Astrocyte (in vitro differentiated cells and primary cell): ENCODE data around the gene BOD1L2. TPM values are rescaled to one million over a fixed set of nuclear protein-coding genes. Genes with fewer than 3 reads are reported as not detected.

Experiments
- DNase-seq: peaks from one replicate; pipeline ENCODE4 v3.0.0-alpha.2; 2010; ENCODE audit warnings: low read depth
- FAIRE-seq: peaks from 2 replicates; lab custom pipeline; 2011; peaks lifted over from hg19 to GRCh38; lab: Jason Lieb, UNC
- H2AFZ ChIP-seq: 2 replicates; pipeline ENCODE4 v1.6.0; 2012; ENCODE audit warnings: low read depth, low read length, inconsistent platforms
- H3K27ac ChIP-seq: 2 replicates; pipeline ENCODE4 v1.5.1; 2011; ENCODE audit warnings: low read depth, low read length, inconsistent platforms
- H3K27me3 ChIP-seq: 2 replicates; pipeline ENCODE4 v1.6.0; 2011; ENCODE audit warnings: low read length, inconsistent platforms; ENCODE audit not compliant: insufficient read depth
- H3K36me3 ChIP-seq: 2 replicates; pipeline ENCODE4 v1.5.1; 2011; ENCODE audit warnings: low read length, inconsistent platforms; ENCODE audit not compliant: insufficient read depth
- H3K4me1 ChIP-seq: 2 replicates; pipeline ENCODE4 v1.5.1; 2011; ENCODE audit warnings: low read length, inconsistent platforms; ENCODE audit not compliant: insufficient read depth
- H3K4me2 ChIP-seq: 2 replicates; pipeline ENCODE4 v1.6.0; 2012; ENCODE audit warnings: low read length, inconsistent platforms
- H3K4me3 ChIP-seq: 2 replicates; pipeline ENCODE4 v1.5.1; 2011; ENCODE audit warnings: low read depth, mild to moderate bottlenecking, low read length, inconsistent platforms; ENCODE audit not compliant: insufficient read depth
- H3K79me2 ChIP-seq: 2 replicates; pipeline ENCODE4 v1.6.0; 2012; ENCODE audit warnings: mild to moderate bottlenecking, low read length, inconsistent platforms; ENCODE audit not compliant: insufficient read depth
- H3K9ac ChIP-seq: 2 replicates; pipeline ENCODE4 v1.6.0; 2012; ENCODE audit warnings: mild to moderate bottlenecking, low read length, inconsistent platforms
- H3K9me3 ChIP-seq: 2 replicates; pipeline ENCODE4 v1.5.1; 2012; ENCODE audit warnings: low read depth, mild to moderate bottlenecking, low read length, inconsistent platforms; ENCODE audit not compliant: insufficient read depth
- H4K20me1 ChIP-seq: 2 replicates; pipeline ENCODE4 v1.6.0; 2012; ENCODE audit warnings: low read length, inconsistent platforms; ENCODE audit not compliant: insufficient read depth
- H3K27ac Mint-ChIP-seq: one replicate; pipeline ENCODE4 v1.8.0; 2021; ENCODE audit warnings: mild to moderate bottlenecking, mixed read lengths; ENCODE audit not compliant: unreplicated experiment
- H3K27me3 Mint-ChIP-seq: one replicate; pipeline ENCODE4 v1.8.0; 2021; ENCODE audit warnings: low read depth, mixed read lengths; ENCODE audit not compliant: unreplicated experiment
- H3K36me3 Mint-ChIP-seq: one replicate; pipeline ENCODE4 v1.8.0; 2021; ENCODE audit warnings: low read depth, mixed read lengths; ENCODE audit not compliant: unreplicated experiment
- H3K4me1 Mint-ChIP-seq: one replicate; pipeline ENCODE4 v1.8.0; 2021; ENCODE audit warnings: low read depth, mixed read lengths; ENCODE audit not compliant: unreplicated experiment
- H3K4me3 Mint-ChIP-seq: one replicate; pipeline ENCODE4 v1.8.0; 2021; ENCODE audit warnings: mild to moderate bottlenecking, moderate library complexity, mixed read lengths; ENCODE audit not compliant: unreplicated experiment
- H3K9me3 Mint-ChIP-seq: one replicate; pipeline ENCODE4 v1.8.0; 2021; ENCODE audit warnings: mild to moderate bottlenecking, mixed read lengths; ENCODE audit not compliant: unreplicated experiment
- EZH2 ChIP-seq: IDR thresholded peaks from 2 replicates; pipeline ENCODE4 v1.6.1; 2012; ENCODE audit warnings: mild to moderate bottlenecking, low read length, inconsistent platforms; ENCODE audit not compliant: insufficient read depth
- total RNA-seq: library from RNA; stranded (reverse); gene quantifications from 2 replicates; pipeline ENCODE4 v1.2.1, GENCODE V29; 2021
- TF ChIP-seq, protein P1 (sequence below): IDR thresholded peaks from 2 replicates; pipeline ENCODE4 v1.5.1; 2011; ENCODE audit warnings: low read depth, mild to moderate bottlenecking, inconsistent platforms, low read length, moderate library complexity; ENCODE audit not compliant: insufficient read depth

Gene BOD1L2
- total RNA-seq, 1 donor from 2014 or later, result not detected

DNA sequence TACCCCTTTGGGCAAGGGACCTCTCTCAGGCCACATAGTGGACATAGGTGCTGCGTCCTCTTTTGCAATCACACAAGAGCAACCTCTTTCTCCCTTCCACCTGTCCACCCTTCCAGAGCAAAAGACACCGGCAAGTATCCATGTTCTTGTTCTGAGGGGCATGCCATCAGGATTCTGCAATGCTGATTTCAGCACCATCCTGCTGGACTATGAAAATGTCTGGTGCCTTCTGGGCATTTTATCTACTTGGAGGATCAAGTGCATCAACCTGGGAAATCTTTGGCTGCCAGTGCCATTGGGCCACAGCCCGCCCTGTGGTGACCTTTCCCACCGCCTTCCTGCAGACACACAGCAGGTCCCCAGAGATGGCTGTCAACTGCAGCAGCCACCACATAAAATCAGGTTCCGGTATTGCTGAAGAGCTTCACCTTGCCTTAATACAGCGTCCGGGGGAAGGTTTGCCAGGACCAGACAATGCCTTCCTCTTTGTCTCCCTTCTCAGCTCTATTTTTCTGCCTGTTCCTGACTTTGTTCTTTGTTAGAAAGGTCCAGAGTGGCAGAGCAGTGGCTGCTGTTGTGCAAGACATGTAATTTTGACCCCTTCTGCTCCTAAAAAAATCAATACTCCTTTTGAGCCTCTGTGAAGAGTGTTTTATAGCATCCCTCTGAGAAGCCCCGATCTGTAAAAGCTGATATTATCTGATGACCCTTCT, 18.5 kb upstream of the BOD1L2 start:
- no peak overlapping the region for H2AFZ ChIP-seq
- no peak for DNase-seq
- H3K4me2 ChIP-seq, result no peak overlapping the region
- peaks cover 5% of the 10 kb centered on the region for H3K9me3 Mint-ChIP-seq
- H3K4me3 ChIP-seq, result no peak overlapping the region
- TF ChIP-seq EZH2, result no peak
- TF ChIP-seq, protein P1, sequence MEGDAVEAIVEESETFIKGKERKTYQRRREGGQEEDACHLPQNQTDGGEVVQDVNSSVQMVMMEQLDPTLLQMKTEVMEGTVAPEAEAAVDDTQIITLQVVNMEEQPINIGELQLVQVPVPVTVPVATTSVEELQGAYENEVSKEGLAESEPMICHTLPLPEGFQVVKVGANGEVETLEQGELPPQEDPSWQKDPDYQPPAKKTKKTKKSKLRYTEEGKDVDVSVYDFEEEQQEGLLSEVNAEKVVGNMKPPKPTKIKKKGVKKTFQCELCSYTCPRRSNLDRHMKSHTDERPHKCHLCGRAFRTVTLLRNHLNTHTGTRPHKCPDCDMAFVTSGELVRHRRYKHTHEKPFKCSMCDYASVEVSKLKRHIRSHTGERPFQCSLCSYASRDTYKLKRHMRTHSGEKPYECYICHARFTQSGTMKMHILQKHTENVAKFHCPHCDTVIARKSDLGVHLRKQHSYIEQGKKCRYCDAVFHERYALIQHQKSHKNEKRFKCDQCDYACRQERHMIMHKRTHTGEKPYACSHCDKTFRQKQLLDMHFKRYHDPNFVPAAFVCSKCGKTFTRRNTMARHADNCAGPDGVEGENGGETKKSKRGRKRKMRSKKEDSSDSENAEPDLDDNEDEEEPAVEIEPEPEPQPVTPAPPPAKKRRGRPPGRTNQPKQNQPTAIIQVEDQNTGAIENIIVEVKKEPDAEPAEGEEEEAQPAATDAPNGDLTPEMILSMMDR, result no peak
- no peaks in the 10 kb centered on the region for H3K4me1 ChIP-seq
- H3K36me3 Mint-ChIP-seq, result no peaks in the 10 kb centered on the region
- no peak for FAIRE-seq
- H4K20me1 ChIP-seq, result no peaks in the 10 kb centered on the region
- no peak overlapping the region for H3K27ac Mint-ChIP-seq
- no peaks in the 10 kb centered on the region for H3K4me1 Mint-ChIP-seq
- H3K27ac ChIP-seq, result no peak overlapping the region
- no peaks in the 10 kb centered on the region for H3K9me3 ChIP-seq
- H3K9ac ChIP-seq, result no peak overlapping the region
- H3K36me3 ChIP-seq, result no peaks in the 10 kb centered on the region
- no peaks in the 10 kb centered on the region for H3K79me2 ChIP-seq
- H3K4me3 Mint-ChIP-seq, result no peak overlapping the region
- H3K27me3 ChIP-seq, result no peaks in the 10 kb centered on the region
- peaks cover 47% of the 10 kb centered on the region for H3K27me3 Mint-ChIP-seq

DNA sequence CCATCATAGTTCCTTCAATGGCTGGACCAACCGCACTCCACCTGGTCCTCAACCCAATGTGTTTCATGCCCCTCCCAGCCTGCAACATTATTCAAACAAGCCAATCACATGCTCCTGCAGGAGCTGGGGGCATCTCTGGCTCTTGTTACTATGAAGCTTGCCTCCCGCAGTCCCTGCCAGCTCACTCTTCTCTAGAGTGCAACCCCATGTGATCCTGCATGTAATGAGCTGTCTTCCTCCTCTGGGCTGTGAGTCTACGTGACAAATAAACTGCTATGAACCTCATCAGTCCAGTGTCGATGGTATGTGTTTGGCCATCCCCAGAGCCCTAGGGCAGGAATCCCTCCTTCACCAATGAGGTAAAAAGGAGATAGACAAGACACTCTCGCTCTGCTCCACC, 15.8 kb upstream of the BOD1L2 start:
- Histone ChIP-seq H3K9ac (no peak overlapping the region), H3K4me2 (no peak overlapping the region), H3K36me3 (no peaks in the 10 kb centered on the region), H3K4me1 (no peaks in the 10 kb centered on the region), H3K27ac (no peak overlapping the region), H2AFZ (no peak overlapping the region), H3K79me2 (no peaks in the 10 kb centered on the region), H4K20me1 (no peaks in the 10 kb centered on the region), H3K4me3 (no peak overlapping the region), H3K27me3 (no peaks in the 10 kb centered on the region), H3K9me3 (no peaks in the 10 kb centered on the region)
- Mint-ChIP-seq H3K27me3 (peaks cover 41% of the 10 kb centered on the region), H3K9me3 (peaks cover 5% of the 10 kb centered on the region), H3K36me3 (no peaks in the 10 kb centered on the region), H3K27ac (no peak overlapping the region), H3K4me3 (no peak overlapping the region), H3K4me1 (no peaks in the 10 kb centered on the region)
- no peak for DNase-seq
- no peak for FAIRE-seq
- TF ChIP-seq, protein P1, result no peak
- no peak for TF ChIP-seq EZH2

DNA sequence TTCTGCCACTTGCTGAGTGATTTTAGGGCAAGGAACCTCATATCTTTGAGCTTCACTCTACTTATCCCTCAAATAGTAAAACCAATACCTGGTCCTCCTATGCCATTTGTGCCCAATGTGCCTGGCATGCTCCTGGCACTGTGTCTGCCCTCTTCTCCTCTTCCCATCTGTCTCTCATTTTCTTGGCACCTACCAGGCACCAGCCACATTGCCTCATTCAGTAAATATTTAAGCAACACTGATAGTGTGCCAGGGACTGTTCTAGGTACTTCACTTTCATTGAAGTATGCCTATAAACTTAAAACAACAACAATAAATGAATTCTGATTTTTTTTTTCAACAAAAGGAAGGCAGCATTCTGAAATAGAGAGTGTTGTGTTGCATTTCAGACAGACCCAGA, 15.1 kb upstream of the BOD1L2 start:
- no peak for DNase-seq
- no peak for TF ChIP-seq EZH2
- TF ChIP-seq, protein P1, result no peak
- Histone ChIP-seq H3K4me3 (no peak overlapping the region), H4K20me1 (no peaks in the 10 kb centered on the region), H3K27me3 (no peaks in the 10 kb centered on the region), H3K36me3 (no peaks in the 10 kb centered on the region), H3K9ac (no peak overlapping the region), H3K4me1 (no peaks in the 10 kb centered on the region), H2AFZ (no peak overlapping the region), H3K4me2 (no peak overlapping the region), H3K79me2 (no peaks in the 10 kb centered on the region), H3K9me3 (no peaks in the 10 kb centered on the region), H3K27ac (no peak overlapping the region)
- FAIRE-seq, result no peak
- Mint-ChIP-seq H3K9me3 (peaks cover 6% of the 10 kb centered on the region), H3K27me3 (peaks cover 36% of the 10 kb centered on the region), H3K4me1 (no peaks in the 10 kb centered on the region), H3K36me3 (no peaks in the 10 kb centered on the region), H3K27ac (no peak overlapping the region), H3K4me3 (no peak overlapping the region)
